ENCODE measurements around the gene SLC6A13. TPM values are rescaled to one million over a fixed set of nuclear protein-coding genes. Genes with fewer than 3 reads are reported as not detected.

SLC6A13 gene
- total RNA-seq, 2 experiments from 2014 or later = 0.40 to 0.64 TPM

Other genes with a start within 250 kb of the SLC6A13 start
- gene IQSEC3, start 196.1 kb downstream of the SLC6A13 start, total RNA-seq = 1 to 10 TPM; 3.2 to 3.6 TPM
- gene SLC6A12, start 48.7 kb downstream of the SLC6A13 start, total RNA-seq = not detected
- gene KDM5A, start 126.5 kb upstream of the SLC6A13 start, total RNA-seq = 10 to 100 TPM; 50.3 to 58.3 TPM
- gene CCDC77, start 138.8 kb upstream of the SLC6A13 start, total RNA-seq = 10 to 100 TPM; 13.8 to 13.9 TPM
- 1 to 10 TPM in 1 of 2 experiments, under 1 TPM in 1; 0.66 to 1.1 TPM for gene B4GALNT3, start 197.1 kb upstream of the SLC6A13 start, total RNA-seq

Measured in activated naive CD8-positive, alpha-beta T cell treated with anti-CD3 and anti-CD28 coated beads for 36 hours (primary cell).